Measurements from ENCODE around the gene TMIGD1. TPM values are rescaled to one million over a fixed set of nuclear protein-coding genes. Genes with fewer than 3 reads are reported as not detected.
"Not testable (repeated sequence)": the region's sequence is repeated elsewhere in the genome, so short reads cannot be mapped to it uniquely, and the experiment has no call there.

The TMIGD1 gene
- total RNA-seq, 2 donors from 2014 or later, result not detected

GRCh38 chr17:30360086-30360808, 26.4 kb upstream of the TMIGD1 start:
- intact Hi-C loops (cut with DNase I), result no loop called here
- DNase-seq (ENCODE audit: low spot score), result no peak

DNA sequence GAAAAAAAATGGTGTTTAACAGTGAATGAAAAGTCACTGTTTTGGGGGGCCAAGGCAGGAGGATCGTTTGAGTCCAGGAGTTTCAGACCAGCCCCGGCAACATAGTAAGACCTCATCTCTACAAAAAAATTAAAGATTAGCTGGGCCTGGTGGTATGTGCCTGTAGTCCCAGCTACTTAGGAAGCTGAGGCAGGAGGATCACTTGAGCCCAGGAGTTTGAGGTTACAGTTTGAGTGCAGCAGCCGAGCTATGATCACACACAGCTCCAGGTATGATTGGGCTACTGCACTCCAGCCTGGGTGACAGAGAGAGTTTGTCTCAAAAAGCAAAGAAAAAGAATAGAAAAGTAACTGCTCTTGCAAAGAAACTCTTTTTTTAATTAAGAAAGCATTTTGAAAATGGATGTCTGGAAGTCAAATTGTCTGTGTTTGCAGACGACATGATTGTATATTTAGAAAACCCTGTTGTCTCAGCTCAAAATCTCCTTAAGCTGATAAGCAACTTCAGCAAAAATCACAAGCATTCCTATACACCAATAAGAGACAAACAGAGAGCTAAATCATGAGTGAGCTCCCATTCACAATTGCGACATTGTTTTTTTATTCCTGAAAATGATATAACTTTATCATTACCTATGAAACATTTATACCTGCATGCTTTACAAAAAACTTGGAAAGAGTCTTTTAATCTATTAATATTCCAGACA, 24.4 kb upstream of the TMIGD1 start:
- no peak for DNase-seq (ENCODE audit: low spot score)

GRCh38 chr17:30357476-30357875, 23.6 kb upstream of the TMIGD1 start:
- DNase-seq (ENCODE audit: low spot score), result no peak
- intact Hi-C loops (cut with DNase I), result no loop called here

More for the DNA sequence above, 24.4 kb upstream of the TMIGD1 start:
- intact Hi-C loops (cut with DNase I), result no loop called here

GRCh38 chr17:30354701-30355100, 20.8 kb upstream of the TMIGD1 start:
- intact Hi-C loops (cut with DNase I), result no loop called here

DNA sequence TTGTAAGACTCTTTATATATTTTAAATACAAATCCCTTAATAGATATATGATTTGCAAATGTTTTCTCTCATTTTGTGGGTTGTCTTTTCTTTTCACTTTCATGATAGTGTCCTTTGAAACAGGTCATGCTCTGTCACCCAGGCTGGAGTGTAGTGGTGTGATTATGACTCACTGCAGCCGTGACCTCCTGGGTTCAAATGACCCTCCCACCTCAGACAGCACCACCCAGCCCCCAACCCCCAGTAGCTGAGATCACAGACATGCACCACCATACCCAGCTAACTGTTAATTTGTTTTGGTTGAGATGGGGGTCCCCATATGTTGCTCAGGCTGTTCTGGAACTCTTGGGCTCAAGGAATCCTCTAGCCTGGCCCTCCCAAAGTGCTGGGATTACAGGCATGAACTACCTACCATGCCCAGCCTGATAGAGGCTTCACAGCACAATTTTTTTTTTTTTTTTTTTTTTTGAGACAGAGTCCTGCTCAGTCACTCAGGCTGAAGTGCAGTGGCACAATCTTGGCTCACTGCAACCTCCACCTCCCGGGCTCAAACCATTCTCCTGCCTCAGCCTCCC, 18.5 kb upstream of the TMIGD1 start:
- DNase-seq (ENCODE audit: low spot score), result no peak
- intact Hi-C loops (cut with DNase I), result no loop called here

More at GRCh38 chr17:30354701-30355100, 20.8 kb upstream of the TMIGD1 start:
- no peak for DNase-seq (ENCODE audit: low spot score)

DNA sequence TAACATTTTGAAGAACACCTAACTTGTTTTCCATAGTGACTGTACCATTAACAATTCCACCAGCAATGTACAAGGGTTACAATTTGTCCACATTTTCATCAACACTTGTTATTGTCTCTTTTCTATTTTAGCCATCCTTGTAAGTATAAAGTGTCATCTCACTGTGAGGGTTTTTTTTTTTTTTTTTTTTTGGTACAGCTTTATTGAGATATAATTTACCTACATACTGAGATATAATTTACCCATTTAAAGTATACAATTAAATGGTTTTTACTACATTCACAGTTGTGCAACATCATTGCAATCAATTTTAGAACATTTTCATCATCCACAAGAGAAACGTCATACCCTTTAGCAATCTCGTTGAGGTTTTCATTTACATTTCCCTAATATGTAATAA, 17.9 kb upstream of the TMIGD1 start:
- no peak for DNase-seq (ENCODE audit: low spot score)
- intact Hi-C loops (cut with DNase I), result no loop called here

DNA sequence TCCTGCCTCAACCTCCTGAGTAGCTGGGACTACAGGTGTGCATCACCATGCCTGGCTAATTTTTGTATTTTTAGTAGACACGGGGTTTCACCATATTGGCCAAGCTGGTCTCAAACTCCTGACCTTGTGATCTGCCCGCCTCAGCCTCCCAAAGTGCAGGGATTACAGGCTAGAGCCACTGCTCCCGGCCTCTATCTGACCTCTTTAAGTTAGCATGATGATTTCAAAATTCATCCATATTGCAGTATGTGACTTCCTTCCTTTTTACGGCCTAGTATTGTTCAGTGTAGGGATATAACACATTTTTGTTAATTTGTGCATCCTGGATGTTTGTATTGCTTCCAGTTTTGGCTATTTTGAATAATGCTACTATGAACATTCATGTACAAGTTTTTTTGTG, 17.4 kb upstream of the TMIGD1 start:
- intact Hi-C loops (cut with DNase I); DNase-seq (ENCODE audit: low spot score): not testable (repeated sequence)

DNA sequence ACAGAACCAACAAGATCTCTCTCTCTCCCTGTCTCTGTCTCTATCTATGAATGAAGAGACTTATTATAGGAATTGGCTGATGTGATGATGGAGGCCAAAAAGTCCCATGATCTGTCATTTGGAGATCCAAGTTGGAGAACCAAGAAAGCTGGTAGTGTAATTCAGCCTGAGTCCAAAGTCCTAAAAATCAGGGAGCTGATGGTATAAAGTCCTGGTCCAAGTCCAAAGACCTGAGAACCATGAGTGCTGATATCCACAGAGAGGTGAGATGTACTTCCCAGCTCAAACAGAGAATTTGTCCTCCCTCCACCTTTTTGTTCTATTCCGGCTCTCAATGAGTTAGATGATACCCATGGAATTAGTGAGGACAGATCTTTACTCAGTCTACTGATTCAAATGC, 15.4 kb upstream of the TMIGD1 start:
- intact Hi-C loops (cut with DNase I), result no loop called here
- no peak for DNase-seq (ENCODE audit: low spot score)

DNA sequence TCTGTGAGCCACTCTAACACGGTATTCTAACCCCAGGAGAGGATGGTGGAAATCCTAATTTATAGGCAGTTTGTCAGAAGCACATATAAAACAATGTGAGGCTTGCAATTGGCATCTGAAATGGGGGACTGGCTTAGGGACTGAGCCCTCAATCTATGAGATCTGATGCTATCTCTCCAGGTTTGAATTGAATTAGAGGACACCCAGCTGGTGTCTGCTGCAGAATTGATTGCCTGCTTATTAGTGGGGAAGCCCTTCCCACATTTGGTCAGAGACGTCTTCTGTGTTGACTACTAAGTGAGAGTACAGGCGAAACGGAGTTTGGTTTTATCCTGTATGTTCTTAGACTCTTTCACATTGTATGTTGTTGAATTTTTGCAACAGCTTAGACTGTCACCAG, 13.6 kb upstream of the TMIGD1 start:
- no peak for DNase-seq (ENCODE audit: low spot score)
- intact Hi-C loops (cut with DNase I), result no loop called here

DNA sequence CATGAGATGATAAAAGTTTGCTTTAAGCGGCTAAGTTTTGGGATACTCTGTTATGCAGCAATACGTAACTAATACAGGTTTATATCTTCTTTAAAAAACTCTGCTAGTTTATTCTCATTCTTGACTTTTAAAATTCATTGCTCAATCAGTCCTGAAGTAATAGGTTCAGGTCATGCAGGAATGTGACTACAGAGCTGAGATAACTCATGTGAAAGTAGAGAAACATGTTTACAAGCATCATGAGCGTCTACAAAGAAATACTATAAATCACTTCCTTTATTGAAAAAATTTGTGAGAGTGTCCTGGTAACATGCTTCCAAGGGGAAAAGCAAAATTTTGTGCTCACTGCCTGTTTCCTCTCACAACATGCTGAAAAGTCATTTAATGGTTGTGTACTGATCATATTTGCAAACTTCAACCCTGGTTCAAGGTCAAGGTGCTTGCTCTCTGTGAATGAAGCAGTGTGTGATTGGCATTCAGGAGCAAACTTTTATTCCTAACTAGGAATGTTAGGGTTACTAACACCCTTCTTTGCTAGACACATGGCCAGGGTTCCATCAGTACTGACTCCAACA, 12.5 kb upstream of the TMIGD1 start:
- intact Hi-C loops (cut with DNase I), result no loop called here
- no peak for DNase-seq (ENCODE audit: low spot score)

GRCh38 chr17:30345527-30346075, 11.7 kb upstream of the TMIGD1 start:
- intact Hi-C loops (cut with DNase I), result no loop called here

DNA sequence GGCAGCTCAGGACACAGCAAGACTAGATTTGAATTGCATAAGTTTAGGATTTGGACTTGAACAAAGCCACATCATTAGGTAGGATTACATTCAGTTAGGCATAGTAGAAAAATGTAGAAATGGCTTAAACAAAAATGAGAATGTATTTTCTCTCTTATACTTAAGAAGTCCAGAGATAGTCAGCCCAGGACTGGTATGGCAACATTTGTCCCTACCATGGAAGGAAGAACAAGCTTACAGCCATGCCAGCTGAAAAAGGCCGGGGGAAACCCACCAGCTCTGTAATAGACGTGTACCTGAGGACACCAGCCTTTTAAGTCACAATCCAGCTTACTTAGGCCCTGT, 11.2 kb upstream of the TMIGD1 start:
- DNase-seq (ENCODE audit: low spot score), result no peak
- intact Hi-C loops (cut with DNase I), result no loop called here

More at GRCh38 chr17:30345527-30346075, 11.7 kb upstream of the TMIGD1 start:
- DNase-seq (ENCODE audit: low spot score), result no peak

DNA sequence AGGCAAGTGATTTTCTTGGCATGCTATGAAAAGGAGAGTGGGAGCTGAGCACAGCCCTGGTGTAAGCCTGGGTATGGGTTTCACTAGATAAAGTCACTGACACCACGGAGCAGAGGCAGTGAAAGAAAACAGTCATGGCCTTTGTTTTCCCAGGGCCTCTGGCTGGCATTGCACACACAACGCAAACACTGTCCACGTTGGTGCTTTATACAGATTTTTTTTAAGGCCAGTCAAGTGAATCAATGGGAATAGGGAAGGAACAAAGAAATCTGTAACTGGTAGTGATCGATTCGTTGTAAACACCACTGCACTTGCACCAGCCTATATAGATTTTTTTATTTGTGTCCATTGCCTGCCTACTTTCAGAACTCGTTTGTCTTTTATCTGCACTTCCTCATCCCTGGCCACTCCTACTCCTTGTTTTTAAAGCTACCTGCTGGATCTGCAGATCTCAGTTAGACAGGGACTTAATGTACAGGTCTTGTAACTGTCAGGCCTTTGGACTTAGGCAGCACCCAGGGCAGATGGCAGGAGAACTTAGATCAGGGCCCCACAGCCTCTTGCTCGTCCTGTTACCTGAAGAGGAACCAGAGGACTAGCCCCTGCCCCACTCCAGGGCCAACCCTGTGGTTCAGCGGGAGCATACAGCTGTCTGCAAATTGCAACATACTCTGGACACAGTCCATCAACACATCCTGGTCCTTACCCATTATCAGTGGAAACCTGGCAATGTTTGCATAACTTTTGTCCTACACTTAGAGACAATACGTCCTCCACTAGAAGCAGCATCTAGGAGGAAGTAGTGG, 10.6 kb upstream of the TMIGD1 start:
- intact Hi-C loops (cut with DNase I), result no loop called here
- no peak for DNase-seq (ENCODE audit: low spot score)

- intact Hi-C loops (cut with DNase I), result no loop called here
- no peak for DNase-seq (ENCODE audit: low spot score)
These were observed 9.9 kb upstream of the TMIGD1 start for GRCh38 chr17:30343796-30344195.

DNA sequence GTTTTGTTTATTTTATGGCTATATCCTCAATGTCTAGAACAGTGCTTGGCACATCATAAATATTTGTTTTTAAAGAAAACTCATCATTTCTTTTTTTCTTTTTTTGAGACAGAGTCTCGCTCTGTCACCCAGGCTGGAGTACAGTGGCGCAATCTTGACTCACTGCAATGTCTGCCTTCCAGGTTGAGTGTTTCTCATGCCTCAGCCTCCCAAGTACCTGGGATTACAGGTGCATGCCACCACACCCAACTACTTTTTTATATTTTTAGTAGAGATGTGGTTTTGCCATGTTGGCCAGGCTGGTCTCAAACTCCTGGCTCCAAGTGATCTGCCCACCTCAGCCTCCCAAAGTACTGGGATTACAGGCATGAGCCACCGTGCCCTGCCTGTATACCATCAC, 9.4 kb upstream of the TMIGD1 start:
- intact Hi-C loops (cut with DNase I); DNase-seq (ENCODE audit: low spot score): not testable (repeated sequence)

DNA sequence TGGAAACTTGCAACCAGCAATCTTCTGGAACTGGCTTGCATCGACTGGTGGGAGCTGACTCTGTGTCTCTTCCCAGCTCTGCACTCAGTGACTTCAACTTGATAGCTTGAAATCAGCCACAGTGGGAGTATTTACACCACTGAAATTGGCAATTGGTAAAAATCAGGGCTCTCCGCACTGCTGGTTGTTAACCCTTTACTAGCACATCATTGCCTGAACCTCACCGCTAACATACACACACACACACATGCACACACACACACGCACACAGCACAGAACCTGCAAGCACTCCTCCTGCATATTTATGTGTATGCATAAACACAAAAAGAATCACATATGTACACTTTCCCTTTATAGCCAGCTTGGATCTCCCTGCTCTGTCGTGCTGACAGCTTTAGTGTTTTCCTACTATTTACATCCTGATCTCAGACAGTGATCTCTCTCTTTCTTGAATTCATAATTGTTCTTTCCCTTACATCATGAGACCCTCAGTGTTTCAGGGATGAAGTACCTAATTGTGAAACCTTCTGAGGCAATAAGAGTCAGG, 7.9 kb upstream of the TMIGD1 start:
- no peak for DNase-seq (ENCODE audit: low spot score)
- intact Hi-C loops (cut with DNase I), result no loop called here

DNA sequence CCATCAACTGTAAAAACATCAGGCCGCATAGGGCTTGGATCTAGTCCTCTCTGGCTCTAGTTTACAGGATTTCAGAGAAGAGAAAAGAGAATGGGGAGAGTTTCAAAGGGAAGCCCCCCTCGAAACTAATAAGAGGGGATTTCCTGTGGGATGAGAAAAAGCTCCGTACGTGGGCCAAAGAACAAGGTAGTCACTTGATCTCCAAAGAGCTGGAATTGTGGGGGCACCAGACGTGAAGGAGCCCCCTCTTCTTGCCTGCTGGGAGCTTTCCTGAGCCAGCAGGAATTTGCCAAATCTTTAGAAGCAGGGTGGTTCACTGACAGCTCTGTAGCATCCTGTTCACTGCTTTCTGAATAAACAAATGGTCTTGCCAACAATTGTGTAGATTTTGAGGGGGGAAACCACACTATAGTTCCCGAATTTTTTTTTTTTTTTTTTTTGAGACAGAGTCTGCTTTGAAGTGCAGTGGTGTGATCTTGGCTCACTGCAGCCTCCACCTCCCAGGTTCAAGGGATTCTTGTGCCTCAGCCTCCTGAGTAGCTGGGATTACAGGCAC, 7.0 kb upstream of the TMIGD1 start:
- DNase-seq (ENCODE audit: low spot score), result no peak
- intact Hi-C loops (cut with DNase I), result no loop called here

DNA sequence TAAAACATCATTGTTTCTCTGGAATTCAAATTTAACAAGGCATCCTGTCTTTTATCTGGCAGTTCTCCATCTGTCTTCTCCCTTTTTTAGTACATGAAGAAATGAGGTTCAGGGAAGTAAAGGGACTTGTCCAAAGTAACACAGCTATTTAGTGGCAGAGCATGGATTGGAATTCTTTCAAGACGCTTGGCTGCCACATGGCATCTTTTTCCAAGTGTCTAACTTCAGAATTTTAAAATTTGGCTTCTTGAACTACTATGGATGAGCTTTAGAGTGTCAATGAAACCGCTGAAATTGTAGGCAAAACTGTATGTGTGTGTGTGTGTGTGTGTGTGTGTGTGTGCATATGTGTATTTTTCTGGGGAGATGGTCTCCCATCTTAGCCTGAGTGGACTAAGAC, 5.2 kb upstream of the TMIGD1 start:
- intact Hi-C loops (cut with DNase I), result no loop called here

More for the DNA sequence above, 5.2 kb upstream of the TMIGD1 start:
- DNase-seq (ENCODE audit: low spot score), result no peak
